GDM1 (cell line): Measurements from ENCODE around the gene CEP43.
A peak's percentile ranks its signal among the peaks of the same experiment; 100 is the strongest.

Experiments
- DNase-seq: peaks from one replicate; lab custom pipeline; 2025; lab: John Stamatoyannopoulos, UW

CEP43 gene

DNA sequence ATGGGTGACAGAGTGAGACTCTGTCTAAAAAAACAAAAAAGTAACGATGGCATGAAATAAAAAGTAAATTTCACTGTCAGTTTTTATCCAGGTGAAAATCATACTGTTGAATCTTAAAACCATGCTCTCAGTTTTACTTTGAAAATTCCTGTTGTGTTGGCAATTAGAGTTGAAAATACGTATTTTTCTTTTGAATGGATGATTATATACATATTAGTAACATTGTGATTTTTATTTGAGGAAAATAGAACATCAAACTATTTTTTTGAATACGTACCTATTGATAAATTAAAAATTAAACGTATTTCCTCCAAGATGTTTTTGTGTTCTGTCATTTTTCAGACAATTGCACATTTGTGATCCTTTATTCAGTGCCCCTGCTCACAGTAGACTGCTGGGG lies 14.7 kb downstream of the CEP43 start:
- DNase-seq = no peak

DNA sequence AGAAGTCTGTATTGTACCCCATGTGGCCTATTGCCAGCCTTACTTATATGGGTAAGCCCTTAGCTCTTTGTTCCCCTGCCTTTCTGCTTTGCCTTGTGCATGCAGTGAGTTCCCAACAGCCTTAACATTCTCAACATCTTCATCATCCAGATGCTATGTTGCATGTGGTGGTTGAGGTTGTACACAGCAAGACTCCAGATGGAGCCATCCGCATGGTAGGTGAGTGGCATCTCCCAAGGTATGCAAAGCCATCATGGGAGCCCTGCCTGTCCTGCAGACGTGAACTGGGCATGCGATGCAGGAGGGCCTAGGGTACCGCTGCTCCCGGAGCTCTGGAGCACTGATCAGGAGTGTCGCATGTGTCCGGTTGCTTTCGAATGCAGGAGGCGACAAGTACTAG lies 16.1 kb downstream of the CEP43 start:
- no peak for DNase-seq

DNA sequence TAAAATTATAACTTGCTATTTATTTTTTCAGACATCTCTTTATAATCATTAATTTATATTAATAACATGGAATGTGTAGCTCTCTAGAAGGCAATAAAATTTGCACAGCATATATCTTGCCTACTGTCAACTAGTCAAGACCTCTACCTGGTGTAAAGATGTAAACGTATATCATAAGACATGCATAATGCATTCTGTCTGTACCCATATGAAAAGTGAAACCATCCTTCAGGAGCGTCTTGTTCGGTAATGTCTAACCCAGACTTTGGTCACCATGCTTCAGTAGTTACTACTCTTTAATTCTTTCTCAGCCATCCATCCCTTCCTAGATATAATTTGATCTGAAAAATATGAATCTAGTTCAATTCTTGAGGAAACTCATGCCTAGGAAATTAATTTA lies 21.0 kb downstream of the CEP43 start:
- no peak for DNase-seq

DNA sequence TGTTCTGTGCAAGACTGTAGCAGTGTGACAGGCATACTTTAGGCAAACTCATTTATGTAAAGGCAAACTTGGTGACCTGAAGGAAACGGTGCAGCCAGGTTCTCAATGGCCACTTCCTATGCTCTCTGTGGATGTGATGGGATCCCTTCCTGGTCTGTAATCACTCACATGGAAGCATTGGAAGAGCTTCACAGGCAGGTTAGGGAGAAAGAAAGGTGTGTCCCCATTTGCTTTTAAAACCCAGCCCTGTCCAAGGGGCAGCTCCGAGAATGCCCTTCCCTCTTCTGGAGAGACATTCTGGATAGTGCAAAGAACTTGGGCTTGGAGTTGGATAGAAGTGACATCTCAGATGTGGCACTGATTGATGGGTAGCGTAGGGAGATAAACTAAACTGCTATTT lies 28.1 kb downstream of the CEP43 start:
- no peak for DNase-seq

DNA sequence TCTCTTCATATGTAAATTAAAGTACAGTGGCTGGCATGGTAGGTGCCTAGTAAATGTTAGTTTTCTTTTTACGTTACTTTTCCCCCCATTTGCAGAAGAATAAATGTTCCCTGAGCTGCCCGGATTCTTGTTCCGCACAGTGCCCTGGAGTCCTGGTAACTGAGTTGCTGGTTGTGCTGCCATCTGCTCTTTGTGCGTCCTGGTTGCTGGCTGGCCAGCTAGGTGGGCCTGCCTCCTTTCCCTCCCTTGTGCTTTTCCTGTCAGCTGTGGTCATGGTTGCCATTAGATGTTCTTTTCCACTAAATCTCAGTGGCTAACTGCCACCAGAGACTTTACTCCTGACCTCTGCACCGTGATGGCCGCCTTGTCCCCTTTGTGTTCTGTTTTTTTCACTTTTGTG lies 28.6 kb downstream of the CEP43 start:
- DNase-seq = no peak

DNA sequence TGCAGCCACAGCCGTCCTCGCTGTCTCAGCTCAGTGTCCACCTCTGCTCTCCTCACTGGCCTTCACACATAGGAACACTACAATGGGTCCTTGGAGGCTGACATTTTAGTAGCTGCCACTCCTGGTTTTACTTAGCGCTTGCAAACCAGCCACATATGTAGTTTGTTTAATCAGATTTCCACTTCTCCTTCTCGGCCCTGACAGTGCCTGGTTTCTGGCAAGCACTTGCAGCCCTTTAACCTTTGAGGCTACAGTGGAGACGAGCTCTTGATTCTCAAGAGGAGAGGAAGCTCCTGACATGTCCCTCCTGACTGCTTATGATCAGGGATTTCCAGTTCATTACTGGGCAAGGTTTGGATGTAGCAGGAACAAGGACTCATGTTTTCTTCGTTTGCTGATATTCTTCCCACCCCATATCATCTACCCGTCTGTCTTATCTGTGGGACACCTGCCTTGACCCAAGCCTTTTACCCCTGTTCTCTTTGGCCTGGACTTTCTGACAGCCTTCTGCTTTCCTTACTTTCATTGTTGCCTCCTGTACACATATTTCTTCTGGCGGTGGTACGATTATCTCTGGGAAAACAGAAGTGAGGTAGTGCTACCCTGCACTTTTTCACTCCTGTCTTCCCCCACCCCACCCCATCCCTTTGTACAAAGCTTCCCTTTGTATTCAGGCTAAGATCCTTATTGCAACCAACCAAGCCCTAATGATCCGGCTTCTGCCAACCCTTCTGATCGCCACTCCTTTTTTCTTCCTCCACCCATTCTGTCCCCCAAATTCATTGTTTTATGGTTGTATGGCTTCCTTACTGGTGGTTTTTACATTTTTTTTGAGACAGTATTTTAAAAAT lies 31.2 kb downstream of the CEP43 start:
- DNase-seq = no peak

DNA sequence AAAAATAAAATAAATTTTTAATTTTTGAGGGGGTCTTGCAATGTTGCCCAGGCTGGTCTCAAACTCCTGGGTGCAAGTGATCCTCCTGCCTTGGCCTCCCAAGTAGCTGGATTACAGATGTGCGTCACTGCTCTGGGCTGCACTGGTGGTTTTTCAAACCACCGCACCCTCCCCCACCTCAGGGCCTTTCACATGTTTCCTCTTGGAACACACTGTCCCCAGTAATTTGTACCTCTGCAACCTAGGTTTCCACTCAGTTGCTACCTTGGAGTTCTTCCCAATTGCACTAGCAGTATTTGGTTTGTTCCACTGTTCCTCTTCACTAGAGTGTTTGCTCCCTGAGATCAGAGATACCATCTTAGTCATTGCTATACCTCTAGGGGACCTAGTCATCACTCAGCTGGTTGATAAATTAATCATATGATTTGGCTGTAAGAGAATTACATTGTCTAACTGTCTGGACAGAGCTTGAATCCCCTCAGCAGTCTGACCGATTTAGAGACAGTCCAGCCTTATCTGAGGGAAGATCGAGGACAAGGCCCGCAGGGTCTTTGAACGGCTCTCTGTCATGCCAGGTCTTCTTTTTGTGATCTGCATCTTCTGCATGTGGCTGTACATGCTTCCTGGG lies 32.0 kb downstream of the CEP43 start:
- no peak for DNase-seq

DNA sequence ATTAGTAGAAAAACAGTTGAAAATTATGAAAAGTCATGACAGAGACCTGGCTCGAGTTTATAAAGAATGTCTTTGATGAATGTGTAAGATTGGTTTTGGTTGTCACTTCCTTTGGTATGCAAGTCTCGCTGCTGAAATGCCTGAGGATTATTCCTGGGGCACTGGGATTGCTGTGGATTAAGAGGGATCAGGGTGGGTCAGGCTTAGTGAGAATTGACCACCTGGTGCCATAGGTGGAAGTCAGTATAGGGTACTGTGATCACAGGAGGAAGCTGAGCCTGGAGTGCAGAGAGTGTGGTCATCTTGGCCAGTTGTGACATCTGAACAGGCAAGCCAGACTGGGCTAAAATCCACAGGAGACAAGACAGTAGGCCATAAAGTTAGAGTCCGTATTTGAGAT lies 34.9 kb downstream of the CEP43 start:
- DNase-seq = no peak

DNA sequence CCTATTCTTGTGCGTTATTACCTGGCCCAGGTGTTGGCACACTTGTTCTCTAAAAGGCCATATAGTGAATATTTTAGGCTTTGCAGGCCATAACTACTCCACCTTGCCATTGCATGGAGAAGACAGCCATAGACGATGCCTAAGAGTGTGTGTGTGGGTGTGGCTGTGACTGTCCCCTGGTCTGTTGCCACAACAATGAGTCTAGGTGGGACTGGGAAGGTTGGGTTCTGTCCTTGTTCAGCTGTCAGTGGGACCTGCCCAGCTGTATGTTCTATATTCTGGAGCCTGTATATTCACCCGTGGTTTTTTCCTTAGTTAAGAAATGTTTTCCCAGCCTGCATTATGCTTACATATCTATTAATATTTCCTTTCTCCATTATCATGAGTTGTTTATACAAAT lies 38.6 kb downstream of the CEP43 start:
- DNase-seq = no peak

DNA sequence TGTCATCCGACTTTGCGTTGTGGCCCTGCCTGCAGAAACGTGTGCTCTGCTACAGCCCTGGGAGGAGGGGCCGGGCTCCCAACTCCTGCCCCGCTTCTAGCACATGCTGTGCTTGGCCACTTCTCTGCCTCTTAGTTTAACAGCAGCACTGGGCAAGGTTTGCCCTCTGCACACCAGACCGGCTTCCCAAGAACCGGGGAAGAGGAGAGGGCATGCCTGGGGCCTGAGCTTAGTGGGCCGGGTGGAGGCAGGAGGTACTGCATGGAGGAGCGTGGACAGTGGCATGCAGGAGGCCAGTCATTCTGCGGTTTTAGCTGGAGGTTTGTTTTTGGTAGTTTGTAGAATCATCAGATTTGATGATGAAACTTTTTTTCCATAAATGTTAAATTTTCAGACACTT lies 45.5 kb downstream of the CEP43 start:
- DNase-seq = no peak

DNA sequence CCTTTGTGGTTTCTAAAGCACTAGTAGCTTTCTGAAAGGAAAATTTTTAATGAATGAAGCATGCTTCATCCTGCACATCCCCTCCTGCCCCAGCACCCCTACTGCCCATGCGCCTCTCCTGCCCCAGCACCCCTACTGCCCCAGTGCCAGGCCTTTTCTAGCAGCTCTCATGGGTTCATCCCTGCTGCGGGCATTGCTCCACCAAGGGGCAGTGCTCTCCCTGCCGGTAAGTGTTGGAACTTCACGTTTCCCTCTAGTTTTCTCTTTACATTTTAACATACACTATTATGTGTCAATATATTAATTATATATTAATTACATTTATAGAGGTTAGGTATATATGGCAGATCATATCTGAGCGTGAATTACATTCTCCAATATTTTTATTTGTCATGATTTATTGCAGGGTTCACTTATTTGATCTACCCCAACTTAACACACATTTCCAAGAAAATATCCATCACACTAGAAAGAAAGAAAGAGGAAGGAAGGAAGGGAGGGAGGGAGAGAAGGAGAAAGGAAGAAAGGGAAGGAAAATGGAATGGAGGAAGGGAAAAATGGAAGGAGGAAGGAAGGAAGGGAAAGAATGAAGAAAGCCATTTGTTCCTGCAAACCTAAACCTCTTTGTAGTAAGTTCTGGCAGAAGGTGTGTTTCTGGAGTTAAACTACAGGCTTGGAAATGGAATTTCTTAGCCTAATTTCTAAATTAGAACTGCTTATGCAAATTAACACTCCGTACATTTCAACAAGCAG lies 46.8 kb downstream of the CEP43 start:
- DNase-seq = no peak

DNA sequence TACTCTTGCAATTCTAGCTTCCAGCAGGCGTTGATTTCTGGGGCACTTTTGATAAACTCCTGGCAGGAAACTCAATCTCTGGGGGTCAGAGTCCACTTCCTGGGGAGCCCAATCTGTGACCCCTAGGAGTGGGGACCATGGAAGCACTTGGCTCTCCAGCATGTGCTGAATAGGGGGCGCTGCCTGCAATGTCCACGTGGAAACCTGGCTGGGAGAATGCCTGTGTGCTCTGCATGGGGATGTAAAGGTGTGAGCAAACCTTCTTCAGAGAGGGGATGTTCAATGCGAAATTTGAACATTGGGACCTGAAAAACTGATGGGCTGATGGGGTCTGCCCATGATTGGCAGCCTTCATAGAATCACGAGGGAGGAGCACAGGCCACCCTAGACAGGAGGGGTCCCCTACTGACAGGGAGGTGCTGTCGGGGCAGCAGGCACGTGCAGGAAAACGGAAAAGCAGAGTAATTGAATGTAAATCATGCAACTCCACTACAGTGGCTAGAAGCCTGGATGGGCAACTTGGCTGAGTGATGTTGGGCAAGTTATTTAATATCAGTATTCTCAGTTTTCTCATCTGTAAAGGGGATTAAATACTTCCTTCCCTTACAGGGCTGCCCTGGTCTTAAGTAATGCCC lies 47.8 kb downstream of the CEP43 start:
- DNase-seq = no peak

DNA sequence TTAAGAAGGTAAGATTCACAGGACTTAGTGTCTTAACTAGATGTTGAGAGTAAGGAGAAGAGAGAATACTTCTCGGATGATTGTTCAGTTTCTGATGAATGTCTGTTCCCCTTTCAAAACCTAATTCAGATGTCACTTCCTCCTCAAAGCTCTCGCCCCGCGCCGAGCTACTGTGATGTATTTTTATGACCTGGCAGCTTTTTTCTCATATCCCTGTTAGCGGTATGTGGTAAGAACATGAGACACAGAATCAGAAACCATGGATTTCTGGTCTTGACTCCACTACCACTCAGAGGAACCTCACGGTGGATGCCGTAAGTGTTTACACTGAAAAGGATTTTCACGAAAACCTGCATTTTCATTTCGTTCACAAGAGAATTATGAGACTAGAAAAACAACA lies 48.4 kb downstream of the CEP43 start:
- DNase-seq = peak; percentile 34
